Aorta (tissue), 5 donors: ENCODE data around the gene TMEM45A. TPM values are rescaled to one million over a fixed set of nuclear protein-coding genes. Genes with fewer than 3 reads are reported as not detected.
"Not testable (repeated sequence)": the region's sequence is repeated elsewhere in the genome, so short reads cannot be mapped to it uniquely, and the experiment has no call there.

Experiments used
- ATAC-seq: fragments of 200-7000 bp; cut with Tn5 transposase; one replicate; pipeline ENCODE4 v1.9.1; 2022; ENCODE audit warnings: moderate library complexity; ENCODE audit not compliant: low FRiP score
- DNase-seq, 2 donors: peaks; one replicate each; pipeline ENCODE4 v3.0.0-alpha.2; 2020
- H3K27ac ChIP-seq, 2 donors: one replicate each; pipeline ENCODE4 v1.5.1; 2013; ENCODE audit warnings: low read length in 2 of 2, mild to moderate bottlenecking in 2 of 2, moderate library complexity in 2 of 2, control low read depth in 1 of 2, inconsistent platforms in 1 of 2, low read depth in 1 of 2
- H3K27me3 ChIP-seq, 2 donors: one replicate each; pipeline ENCODE4 v1.6.1; 2013; ENCODE audit warnings: control low read depth in 1 of 2, low read length in 1 of 2, mild to moderate bottlenecking in 1 of 2, moderate library complexity in 1 of 2; ENCODE audit not compliant: insufficient read depth in 2 of 2, control insufficient read depth in 1 of 2
- H3K36me3 ChIP-seq, 2 donors: one replicate each; pipeline ENCODE4 v1.6.1; 2013; ENCODE audit warnings: control low read depth in 1 of 2, low read length in 1 of 2, mild to moderate bottlenecking in 1 of 2; ENCODE audit not compliant: insufficient read depth in 2 of 2, control insufficient read depth in 1 of 2
- H3K4me1 ChIP-seq, 2 donors: one replicate each; pipeline ENCODE4 v1.6.1; 2013; ENCODE audit warnings: low read length in 2 of 2, control low read depth in 1 of 2, mild to moderate bottlenecking in 1 of 2, moderate library complexity in 1 of 2; ENCODE audit not compliant: insufficient read depth in 2 of 2, control insufficient read depth in 1 of 2
- H3K4me3 ChIP-seq, 2 donors: one replicate each; pipeline ENCODE4 v1.5.1; 2013; ENCODE audit warnings: low read length in 2 of 2, control low read depth in 1 of 2, mild to moderate bottlenecking in 1 of 2
- H3K9me3 ChIP-seq: one replicate; pipeline ENCODE4 v1.6.1; 2013; ENCODE audit warnings: mild to moderate bottlenecking, low read length; ENCODE audit not compliant: control insufficient read depth
- WGBS, 2 donors: extraction: QIAGEN DNeasy Blood & Tissue Kit; methylation state at CpG; one replicate each; pipeline ENCODE4 v1.1.7; 2013; 5-methylcytosine and 5-hydroxymethylcytosine counted together
- intact Hi-C, 2 donors: fragments of 100-400 bp; cut with DNase I; formaldehyde crosslinking; loops; one replicate each; pipeline versions ENCODE4 v1.14.2 to v1.15.0; 2022
- polyA plus RNA-seq, 2 donors: library from polyadenylated mRNA; stranded (reverse); fragments of 200-250 nt; gene quantifications; one replicate each; pipeline ENCODE4 v1.2.3, GENCODE V29; 2013
- total RNA-seq, 2 donors: library from RNA; stranded (reverse); fragmentation: NEBNext Ultra II Directional; extraction: Animal tissue kit (Norgen Biotek cat#: 25700); gene quantifications; one replicate each; pipeline ENCODE4 v1.2.1, GENCODE V29; 2021
- donor health status: healthy with polysubstance abuse.
- donor health status: Bipolar disorder and iron deficiency.
- donor health status: DM: no; HTN: no; CAD: no.
- donor health status: DM: no; HTN: no; CAD: no.
- donor health status: DM: yes; HTN: yes; CAD: no.

The TMEM45A gene
- total and polyA plus RNA-seq, 4 donors: 29.2 to 47.5 (median 36.4) TPM

DNA sequence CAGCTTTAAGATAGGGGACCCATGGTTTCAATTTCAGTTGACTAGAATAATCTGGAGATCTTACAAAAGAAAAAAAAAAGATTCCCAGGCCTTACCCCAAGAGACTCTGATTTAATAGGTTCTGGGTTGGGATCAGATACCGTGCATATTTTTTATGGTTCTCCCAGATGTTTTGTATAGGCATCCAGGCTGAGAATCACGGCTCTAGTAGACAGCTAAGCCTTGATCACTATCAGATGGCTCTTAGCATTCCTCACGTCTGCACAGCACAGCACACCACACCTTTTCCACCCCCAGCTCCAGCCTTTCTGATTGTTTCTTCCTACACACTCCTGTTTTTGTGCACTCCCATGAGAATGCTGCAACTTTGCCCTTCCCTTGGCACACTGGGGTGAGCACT is 40.8 kb downstream of the TMEM45A start:
- DNase-seq: no peak

DNA sequence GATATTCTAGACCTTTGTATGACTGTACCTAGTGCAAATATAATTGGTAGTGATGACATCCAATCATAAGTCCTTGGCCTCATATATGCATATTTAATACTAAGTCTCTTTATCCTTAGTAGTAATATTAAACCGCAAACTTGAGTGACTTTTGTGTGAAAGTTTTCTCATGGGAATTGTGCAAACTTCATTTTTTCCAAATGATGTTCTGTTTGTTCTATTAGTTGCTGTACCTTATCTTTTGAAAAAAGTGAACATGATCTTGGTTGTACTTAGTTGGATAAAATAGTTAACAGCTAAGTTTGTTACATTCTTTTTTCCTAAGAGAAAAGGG is 43.2 kb downstream of the TMEM45A start:
- Histone ChIP-seq H3K4me1 (no peaks in the 10 kb centered on the region), H3K36me3 (peaks cover 2 to 3% of the 10 kb centered on the region in 2 donors), H3K9me3 (no peaks in the 10 kb centered on the region), H3K27me3 (no peaks in the 10 kb centered on the region), H3K4me3 (no peak overlapping the region), H3K27ac (no peak overlapping the region)
- ATAC-seq (peak; percentile 58), DNase-seq (no peak)
- WGBS, 2 donors: 96 to 97% methylated on average over 1 of the region's 1 CpG
- intact Hi-C loops: no loop called here

More for the DNA sequence above, 40.8 kb downstream of the TMEM45A start:
- Histone ChIP-seq H3K4me3 (no peak overlapping the region), H3K27ac (no peak overlapping the region), H3K4me1 (no peaks in the 10 kb centered on the region), H3K27me3 (no peaks in the 10 kb centered on the region), H3K9me3 (no peaks in the 10 kb centered on the region), H3K36me3 (peaks cover 2 to 3% of the 10 kb centered on the region in 2 donors)
- ATAC-seq: no peak
- 86 to 90% methylated on average over 3 of the region's 3 CpGs for WGBS, 2 donors
- intact Hi-C loops: no loop called here

- no peaks in the 10 kb centered on the region for H3K27me3 ChIP-seq
- H3K9me3 ChIP-seq: no peaks in the 10 kb centered on the region
- no peak overlapping the region for H3K4me3 ChIP-seq
- H3K36me3 ChIP-seq: peaks cover 2 to 3% of the 10 kb centered on the region in 2 donors
- no peak for ATAC-seq
- H3K4me1 ChIP-seq: no peaks in the 10 kb centered on the region
- no peak for DNase-seq
- 95 to 98% methylated on average over 2 of the region's 2 CpGs for WGBS, 2 donors
- intact Hi-C loops: no loop called here
- no peak overlapping the region for H3K27ac ChIP-seq
Measured at GRCh38 chr3:100536093-100536492, 43.7 kb downstream of the TMEM45A start.

DNA sequence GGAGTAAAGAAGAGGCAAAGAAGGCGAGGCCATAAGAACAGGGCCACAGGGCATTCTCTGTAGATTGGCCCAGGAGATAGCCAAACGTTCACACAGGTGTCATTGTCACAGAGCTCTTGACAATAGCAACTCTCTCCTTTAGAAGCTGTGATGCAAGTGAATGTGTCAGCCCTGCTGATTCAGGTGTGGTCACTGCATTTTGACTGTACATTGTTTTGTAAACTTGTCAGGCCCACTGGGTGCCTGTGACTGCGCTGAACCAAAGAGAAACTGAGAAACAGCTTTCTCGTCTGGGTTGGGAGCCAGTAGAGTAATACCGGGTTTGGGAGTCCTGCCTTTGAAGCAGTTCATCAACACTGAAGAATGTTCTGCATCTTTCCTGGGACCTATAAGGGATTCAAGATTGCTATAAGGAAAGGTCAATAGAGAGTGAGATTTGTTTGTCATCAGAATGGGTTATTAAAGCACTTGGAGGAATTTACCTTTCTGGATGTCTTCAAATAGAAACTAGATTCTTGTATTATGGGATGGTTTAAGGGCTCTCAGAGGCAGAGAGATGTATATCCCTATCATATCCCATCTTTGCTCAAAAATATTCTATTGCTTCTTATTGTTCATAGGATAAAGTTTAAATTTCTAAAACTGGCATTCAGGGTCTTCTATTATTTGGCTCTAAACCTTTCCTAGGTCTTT is 45.4 kb downstream of the TMEM45A start:
- 91 to 92% methylated on average over 5 of the region's 5 CpGs for WGBS, 2 donors
- H3K9me3 ChIP-seq: no peaks in the 10 kb centered on the region
- DNase-seq (no peak), ATAC-seq (no peak)
- H3K4me1 ChIP-seq: no peaks in the 10 kb centered on the region
- no peak overlapping the region for H3K27ac ChIP-seq
- H3K36me3 ChIP-seq: peaks cover 2 to 3% of the 10 kb centered on the region in 2 donors
- no peak overlapping the region for H3K4me3 ChIP-seq
- intact Hi-C loops: no loop called here
- no peaks in the 10 kb centered on the region for H3K27me3 ChIP-seq

- intact Hi-C loops: no loop called here
- H3K4me3 ChIP-seq: no peak overlapping the region
- 77 to 85% methylated on average over 1 of the region's 1 CpG for WGBS, 2 donors
- no peak overlapping the region for H3K27ac ChIP-seq
- no peaks in the 10 kb centered on the region for H3K9me3 ChIP-seq
- no peaks in the 10 kb centered on the region for H3K4me1 ChIP-seq
- ATAC-seq (no peak), DNase-seq (no peak)
- H3K36me3 ChIP-seq: peaks cover 2 to 3% of the 10 kb centered on the region in 2 donors
- no peaks in the 10 kb centered on the region for H3K27me3 ChIP-seq
Measured at GRCh38 chr3:100538339-100538706, 45.9 kb downstream of the TMEM45A start.

- no peak for ATAC-seq
- H3K9me3 ChIP-seq: no peaks in the 10 kb centered on the region
- peaks cover 0 to 3% of the 10 kb centered on the region in 2 donors for H3K36me3 ChIP-seq
- H3K4me3 ChIP-seq: no peak overlapping the region
- H3K27ac ChIP-seq: no peak overlapping the region
- H3K4me1 ChIP-seq: no peaks in the 10 kb centered on the region
- DNase-seq: no peak
- 97 to 98% methylated on average over 2 of the region's 2 CpGs for WGBS, 2 donors
- no peaks in the 10 kb centered on the region for H3K27me3 ChIP-seq
- intact Hi-C loops: no loop called here
Measured at GRCh38 chr3:100540791-100541334, 48.4 kb downstream of the TMEM45A start.

GRCh38 chr3:100541428-100541827 is 49.0 kb downstream of the TMEM45A start:
- H3K9me3 ChIP-seq, intact Hi-C loops, H3K27me3 ChIP-seq, DNase-seq, H3K4me1 ChIP-seq, ATAC-seq, H3K36me3 ChIP-seq, H3K27ac ChIP-seq, H3K4me3 ChIP-seq: not testable (repeated sequence)
- WGBS, 2 donors: 91 to 96% methylated on average over 3 of the region's 3 CpGs

- ATAC-seq (no peak), DNase-seq (no peak)
- Histone ChIP-seq H3K4me3 (no peak overlapping the region), H3K4me1 (no peaks in the 10 kb centered on the region), H3K36me3 (no peaks in the 10 kb centered on the region), H3K27me3 (no peaks in the 10 kb centered on the region), H3K27ac (no peak overlapping the region), H3K9me3 (no peaks in the 10 kb centered on the region)
- WGBS, 2 donors: 94 to 97% methylated on average over 2 of the region's 2 CpGs
- intact Hi-C loops: no loop called here
Measured at GRCh38 chr3:100545371-100545770, 53.0 kb downstream of the TMEM45A start.

DNA sequence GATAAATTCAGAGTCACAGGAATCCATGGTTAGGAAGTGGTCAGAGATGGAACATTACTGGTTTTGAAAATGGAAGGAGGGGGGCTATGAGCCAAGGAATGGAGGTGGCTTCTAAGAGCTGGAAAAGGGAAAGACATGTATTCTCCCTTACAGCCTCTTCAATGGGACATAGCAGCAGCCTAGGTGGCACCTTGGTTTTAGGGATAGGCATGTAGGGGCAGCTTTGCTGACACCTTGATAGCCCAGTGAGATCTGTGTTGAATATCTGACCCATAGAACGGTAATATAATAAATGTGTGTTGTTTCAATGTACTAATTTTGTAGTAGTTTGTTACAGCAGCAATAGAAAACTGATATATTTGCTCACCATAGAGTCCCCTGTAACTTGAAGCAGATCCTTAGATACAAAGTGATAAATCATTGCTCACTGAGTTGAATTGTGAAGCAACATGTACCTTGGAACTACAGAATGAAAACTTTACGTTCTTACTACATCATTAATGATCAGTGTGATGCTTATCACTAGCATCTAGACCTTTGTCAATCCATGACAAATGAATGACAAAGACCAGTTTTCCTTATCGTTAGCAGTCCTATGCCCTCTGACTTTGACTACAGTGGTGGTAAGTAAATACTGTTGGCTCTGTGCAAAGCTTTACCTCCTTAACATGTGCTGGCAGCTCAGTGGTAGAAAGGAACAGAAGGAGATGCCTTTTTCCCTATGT is 53.8 kb downstream of the TMEM45A start:
- intact Hi-C loops: no loop called here

More for the DNA sequence above, 53.8 kb downstream of the TMEM45A start:
- no peak overlapping the region for H3K4me3 ChIP-seq
- H3K27me3 ChIP-seq: no peaks in the 10 kb centered on the region
- DNase-seq: no peak
- no peaks in the 10 kb centered on the region for H3K36me3 ChIP-seq
- H3K27ac ChIP-seq: no peak overlapping the region
- WGBS, 2 donors: 82 to 95% methylated on average over 3 of the region's 3 CpGs
- no peaks in the 10 kb centered on the region for H3K9me3 ChIP-seq
- no peaks in the 10 kb centered on the region for H3K4me1 ChIP-seq
- no peak for ATAC-seq
